AG09319 (cell line): ENCODE results near the gene ZDHHC22.

Experiments
- DNase-seq: peaks from one replicate; pipeline ENCODE4 v3.0.0-alpha.2; 2010; ENCODE audit warnings: low read depth; ENCODE audit errors: extremely low read depth
- CTCF ChIP-seq: IDR thresholded peaks from 2 replicates; pipeline ENCODE4 v1.5.1; 2011; ENCODE audit warnings: low read depth, mild to moderate bottlenecking, inconsistent platforms, low read length, moderate library complexity

The ZDHHC22 gene

GRCh38 chr14:77184396-77185092 is 43.0 kb upstream of the ZDHHC22 start:
- TF ChIP-seq CTCF = no peak

GRCh38 chr14:77183896-77184295 is 42.3 kb upstream of the ZDHHC22 start:
- no peak for TF ChIP-seq CTCF

More at GRCh38 chr14:77184396-77185092, 43.0 kb upstream of the ZDHHC22 start:
- DNase-seq = no peak

GRCh38 chr14:77181603-77182437 is 40.2 kb upstream of the ZDHHC22 start, which contains the start of gene TMEM63C:
TSS of gene TMEM63C (plus strand) at chr14:77181798. CDS start at chr14:77218814, 37,016 bp downstream.
- TF ChIP-seq CTCF = no peak
- DNase-seq = no peak

More at GRCh38 chr14:77183896-77184295, 42.3 kb upstream of the ZDHHC22 start:
- no peak for DNase-seq

GRCh38 chr14:77180726-77181602 is 39.4 kb upstream of the ZDHHC22 start:
- TF ChIP-seq CTCF = no peak
- no peak for DNase-seq

GRCh38 chr14:77178656-77179055 is 37.1 kb upstream of the ZDHHC22 start:
- DNase-seq = no peak
- TF ChIP-seq CTCF = no peak

- TF ChIP-seq CTCF = no peak
- DNase-seq = no peak
Observed at GRCh38 chr14:77177702-77178101, 36.1 kb upstream of the ZDHHC22 start.
